Ascending aorta (tissue), 2 donors: ENCODE data around the gene KPNA2. TPM values are rescaled to one million over a fixed set of nuclear protein-coding genes. Genes with fewer than 3 reads are reported as not detected.
"Not testable (repeated sequence)": the region's sequence is repeated elsewhere in the genome, so short reads cannot be mapped to it uniquely, and the experiment has no call there.

Source experiments
- DNase-seq, 2 donors: peaks; one replicate each; pipeline ENCODE4 v3.0.0-alpha.2; 2019; ENCODE audit warnings: low spot score in 2 of 2
- H3K27ac ChIP-seq, 2 donors: fragments of 200-600 bp; sonication (generic); one replicate each; pipeline ENCODE4 v1.5.1; 2016 to 2017; ENCODE audit warnings: mild to moderate bottlenecking in 1 of 2
- H3K27me3 ChIP-seq: fragments of 200-600 bp; sonication (generic); one replicate; pipeline ENCODE4 v1.5.1; 2017
- H3K36me3 ChIP-seq, 2 donors: fragments of 200-600 bp; sonication (generic); one replicate each; pipeline ENCODE4 v1.5.1; 2016
- H3K4me1 ChIP-seq, 2 donors: fragments of 200-600 bp; sonication (generic); one replicate each; pipeline ENCODE4 v1.5.1; 2016 to 2017; ENCODE audit warnings: mild to moderate bottlenecking in 1 of 2
- H3K4me3 ChIP-seq, 2 donors: fragments of 200-600 bp; sonication (generic); one replicate each; pipeline ENCODE4 v1.5.1; 2016 to 2017; ENCODE audit warnings: mild to moderate bottlenecking in 1 of 2
- H3K9me3 ChIP-seq, 2 donors: fragments of 200-600 bp; sonication (generic); one replicate each; pipeline ENCODE4 v1.5.1; 2016
- CTCF ChIP-seq, 3 experiments: fragments of 200-600 bp in 2 of 3; fragments of 450-650 bp in 1 of 3; sonication (generic) in 2 of 3; IDR thresholded peaks; one replicate each; pipeline ENCODE4 v1.5.1; 2016 to 2019; ENCODE audit warnings: antibody characterized with exemption in 3 of 3, mild to moderate bottlenecking in 1 of 3, moderate library complexity in 1 of 3
- intact Hi-C: fragments of 100-400 bp; cut with DNase I; formaldehyde crosslinking; loops from one replicate; pipeline ENCODE4 v1.15.1; 2023
- total RNA-seq: library from RNA; depleted of rRNA; stranded (reverse); fragments of >200 nt; gene quantifications from one replicate; pipeline ENCODE4 v1.1.0, GENCODE V29; 2016

Gene KPNA2
- total RNA-seq, 1 donor from 2014 or later: 11.6 TPM

GRCh38 chr17:68021963-68022362 is 13.6 kb upstream of the KPNA2 start:
- intact Hi-C loops: no loop called here
- H3K4me3 ChIP-seq: no peak overlapping the region
- no peak overlapping the region for H3K27ac ChIP-seq
- H3K27me3 ChIP-seq: no peaks in the 10 kb centered on the region
- no peak for TF ChIP-seq CTCF (IDR thresholded peaks at IDR 0.05)
- peaks cover 0 to 3% of the 10 kb centered on the region in 2 donors for H3K4me1 ChIP-seq
- H3K9me3 ChIP-seq: no peaks in the 10 kb centered on the region
- no peak for DNase-seq
- H3K36me3 ChIP-seq: no peaks in the 10 kb centered on the region

GRCh38 chr17:68022547-68022946 is 13.0 kb upstream of the KPNA2 start:
- H3K4me3 ChIP-seq, H3K9me3 ChIP-seq, H3K36me3 ChIP-seq, H3K4me1 ChIP-seq, intact Hi-C loops, H3K27ac ChIP-seq, H3K27me3 ChIP-seq, DNase-seq: not testable (repeated sequence)

GRCh38 chr17:68029512-68030215 is 5.9 kb upstream of the KPNA2 start:
- Histone ChIP-seq H3K27me3 (no peaks in the 10 kb centered on the region), H3K36me3 (no peaks in the 10 kb centered on the region), H3K4me3 (no peak overlapping the region), H3K4me1 (peaks cover 0 to under 1% of the 10 kb centered on the region in 2 donors), H3K9me3 (no peaks in the 10 kb centered on the region), H3K27ac (no peak overlapping the region)
- intact Hi-C loops: loop anchor here (10.0 kb wide), 1 partner anchor 425 kb away; the partner anchor contains the start of gene WIPI1
- no peak for DNase-seq
- no peak for TF ChIP-seq CTCF (IDR thresholded peaks at IDR 0.05)

- DNase-seq: no peak
- no peaks in the 10 kb centered on the region for H3K9me3 ChIP-seq
- H3K36me3 ChIP-seq: peaks cover 4 to 13% of the 10 kb centered on the region in 2 donors
- no peak overlapping the region for H3K4me3 ChIP-seq
- no peak for TF ChIP-seq CTCF (IDR thresholded peaks at IDR 0.05)
- H3K4me1 ChIP-seq: peaks cover 0 to 7% of the 10 kb centered on the region in 2 donors
- no peak overlapping the region for H3K27ac ChIP-seq
- H3K27me3 ChIP-seq: no peaks in the 10 kb centered on the region
- intact Hi-C loops: loop anchor here (10.0 kb wide), 1 partner anchor 421 kb away; the partner anchor contains the start of gene WIPI1
Measured at GRCh38 chr17:68033636-68034451, 1.7 kb upstream of the KPNA2 start.

GRCh38 chr17:68034452-68034776 is 1.1 kb upstream of the KPNA2 start:
- Histone ChIP-seq H3K27ac (no peak overlapping the region), H3K36me3 (peaks cover 6 to 13% of the 10 kb centered on the region in 2 donors), H3K4me1 (peaks cover 0 to 7% of the 10 kb centered on the region in 2 donors), H3K27me3 (no peaks in the 10 kb centered on the region), H3K4me3 (peak overlapping the region in 1 of 2 donors; percentile 52), H3K9me3 (no peaks in the 10 kb centered on the region)
- intact Hi-C loops: loop anchor here (10.0 kb wide), 1 partner anchor 420 kb away; the partner anchor contains the start of gene WIPI1
- no peak for DNase-seq
- TF ChIP-seq CTCF (IDR thresholded peaks at IDR 0.05): no peak

GRCh38 chr17:68035131-68035522 is 408 bp upstream of the KPNA2 start:
- H3K27ac ChIP-seq: no peak overlapping the region
- DNase-seq: peak; percentile 60 to 95
- H3K27me3 ChIP-seq: no peaks in the 10 kb centered on the region
- peaks cover 6 to 13% of the 10 kb centered on the region in 2 donors for H3K36me3 ChIP-seq
- H3K4me3 ChIP-seq: peak overlapping the region; percentile 38 to 52
- intact Hi-C loops: loop anchor here (1.0 to 10.0 kb wide), 6 partner anchors 15 to 420 kb away; partner anchors contain the start of genes BPTF, NOL11 and WIPI1
- H3K9me3 ChIP-seq: no peaks in the 10 kb centered on the region
- H3K4me1 ChIP-seq: peaks cover 0 to 7% of the 10 kb centered on the region in 2 donors
- TF ChIP-seq CTCF (IDR thresholded peaks at IDR 0.05): no peak
